Transverse colon (tissue), 4 donors: ENCODE measurements around the gene RNF152. TPM values are rescaled to one million over a fixed set of nuclear protein-coding genes. Genes with fewer than 3 reads are reported as not detected.

Source experiments
- DNase-seq: peaks from one replicate; pipeline ENCODE4 v3.0.0-alpha.2; 2019
- H3K27ac ChIP-seq, 4 donors: fragments of 200-600 bp; sonication (generic); 2 replicates each; pipeline ENCODE4 v1.5.1; 2016 to 2018; ENCODE audit warnings: inconsistent platforms in 4 of 4
- H3K27me3 ChIP-seq: fragments of 200-600 bp; sonication (generic); 2 replicates; pipeline ENCODE4 v1.5.1; 2017; ENCODE audit warnings: inconsistent platforms
- H3K36me3 ChIP-seq, 4 donors: fragments of 200-600 bp; sonication (generic); 2 replicates each; pipeline ENCODE4 v1.5.1; 2017 to 2019; ENCODE audit warnings: inconsistent platforms in 4 of 4
- H3K4me1 ChIP-seq, 4 donors: fragments of 200-600 bp; sonication (generic); 2 replicates each; pipeline ENCODE4 v1.5.1; 2017 to 2020; ENCODE audit warnings: inconsistent platforms in 4 of 4
- H3K4me3 ChIP-seq, 4 donors: fragments of 200-600 bp; sonication (generic); 1 replicate in 1 of 4; 2 replicates in 3 of 4; pipeline versions ENCODE4 v1.5.1 to v1.6.1; 2017 to 2019; ENCODE audit warnings: inconsistent platforms in 4 of 4
- H3K9me3 ChIP-seq, 2 donors: fragments of 200-600 bp; sonication (generic); 2 replicates each; pipeline ENCODE4 v1.5.1; 2017 to 2019; ENCODE audit warnings: inconsistent platforms in 2 of 2
- CTCF ChIP-seq, 5 experiments: fragments of 200-600 bp in 3 of 5; fragments of 450-650 bp in 2 of 5; sonication (generic) in 3 of 5; IDR thresholded peaks; 1 replicate in 2 of 5; 2 replicates in 3 of 5; pipeline ENCODE4 v1.5.1; 2016 to 2017; ENCODE audit warnings: antibody characterized with exemption in 5 of 5, inconsistent platforms in 3 of 5, mild to moderate bottlenecking in 2 of 5, moderate library complexity in 1 of 5
- EP300 ChIP-seq: sonication (generic); formaldehyde crosslinking; IDR thresholded peaks from one replicate; pipeline ENCODE4 v1.6.1; 2017; ENCODE audit warnings: antibody characterized with exemption, low read depth
- POLR2A ChIP-seq: fragments of 450-650 bp; IDR thresholded peaks from one replicate; pipeline ENCODE4 v1.6.1; 2016; ENCODE audit warnings: antibody characterized with exemption, mild to moderate bottlenecking, moderate library complexity
- POLR2AphosphoS5 ChIP-seq, 3 donors: sonication (generic); formaldehyde crosslinking; IDR thresholded peaks; one replicate each; pipeline ENCODE4 v1.6.1; 2016; ENCODE audit warnings: antibody characterized with exemption in 3 of 3
- WGBS, 2 donors: methylation state at CpG; one replicate each; pipeline ENCODE4 v1.1.5; 2018; ENCODE audit warnings: low coverage in 1 of 2; 5-methylcytosine and 5-hydroxymethylcytosine counted together
- in situ Hi-C, 4 donors: fragments of 200-750 bp; cut with MboI; loops; one replicate each; pipeline versions ENCODE4 v1.15.0 to v1.15.1; 2017; ENCODE audit warnings: low sequenced_read_pairs in 3 of 4, low pct_ligation_motif_present in 1 of 4, low pct_unique_long_range_greater_than_20kb in 1 of 4
- intact Hi-C: fragments of 100-400 bp; cut with DNase I; formaldehyde crosslinking; loops from one replicate; pipeline ENCODE4 v1.15.1; 2023; ENCODE audit warnings: low total_unique reads
- total RNA-seq, 4 donors: library from RNA; depleted of rRNA; stranded (reverse); fragments of >200 nt; gene quantifications; one replicate each; pipeline ENCODE4 v1.1.0, GENCODE V29; 2016

Gene RNF152
- total RNA-seq, 4 donors from 2014 or later, result 29.7 to 340 (median 159) TPM

GRCh38 chr18:61860302-61860701 is 32.5 kb downstream of the RNF152 start:
- no peaks in the 10 kb centered on the region for H3K36me3 ChIP-seq
- H3K9me3 ChIP-seq, result no peaks in the 10 kb centered on the region
- no peak overlapping the region for H3K27ac ChIP-seq
- no peak for DNase-seq
- H3K27me3 ChIP-seq, result no peaks in the 10 kb centered on the region
- no peak overlapping the region for H3K4me3 ChIP-seq
- no peaks in the 10 kb centered on the region for H3K4me1 ChIP-seq
- intact Hi-C loops, result no loop called here
- in situ Hi-C loops, result no loop called here
- TF ChIP-seq CTCF (IDR thresholded peaks at IDR 0.05), result no peak
- no peak for TF ChIP-seq POLR2A
- TF ChIP-seq EP300, result no peak
- TF ChIP-seq POLR2AphosphoS5 (IDR thresholded peaks at IDR 0.05), result no peak
- WGBS, 2 donors, result 94 to 95% methylated on average over 4 to 6 of the region's 6 CpGs

- TF ChIP-seq POLR2AphosphoS5 (IDR thresholded peaks at IDR 0.05), result no peak
- no peak for TF ChIP-seq POLR2A
- no peak for TF ChIP-seq EP300
- no peak for TF ChIP-seq CTCF (IDR thresholded peaks at IDR 0.05)
- Histone ChIP-seq H3K4me1 (no peaks in the 10 kb centered on the region), H3K4me3 (no peak overlapping the region), H3K27ac (no peak overlapping the region), H3K36me3 (no peaks in the 10 kb centered on the region), H3K9me3 (no peaks in the 10 kb centered on the region), H3K27me3 (no peaks in the 10 kb centered on the region)
- in situ Hi-C loops, result no loop called here
- intact Hi-C loops, result no loop called here
- no peak for DNase-seq
- 91% methylated on average over 9 of the region's 9 CpGs; no CpG with 5 or more reads in 1 of the 2 donors for WGBS, 2 donors
Measured at GRCh38 chr18:61859113-61859512, 33.7 kb downstream of the RNF152 start.

GRCh38 chr18:61856678-61857077 is 36.1 kb downstream of the RNF152 start:
- TF ChIP-seq CTCF (IDR thresholded peaks at IDR 0.05) (no peak), POLR2AphosphoS5 (IDR thresholded peaks at IDR 0.05) (no peak), POLR2A (no peak), EP300 (no peak)
- Histone ChIP-seq H3K27ac (no peak overlapping the region), H3K27me3 (no peaks in the 10 kb centered on the region), H3K9me3 (no peaks in the 10 kb centered on the region), H3K4me3 (no peak overlapping the region), H3K4me1 (no peaks in the 10 kb centered on the region), H3K36me3 (no peaks in the 10 kb centered on the region)
- WGBS, 2 donors, result 71 to 74% methylated on average over 3 to 4 of the region's 4 CpGs
- DNase-seq, result no peak
- in situ Hi-C loops (no loop called here), intact Hi-C loops (no loop called here)

GRCh38 chr18:61855449-61856378 is 37.1 kb downstream of the RNF152 start:
- no peaks in the 10 kb centered on the region for H3K36me3 ChIP-seq
- no peaks in the 10 kb centered on the region for H3K27me3 ChIP-seq
- 95 to 100% methylated on average over 1 to 19 of the region's 19 CpGs for WGBS, 2 donors
- H3K4me3 ChIP-seq, result no peak overlapping the region
- no peak for DNase-seq
- H3K27ac ChIP-seq, result no peak overlapping the region
- H3K9me3 ChIP-seq, result no peaks in the 10 kb centered on the region
- no peak for TF ChIP-seq CTCF (IDR thresholded peaks at IDR 0.05)
- no peak for TF ChIP-seq POLR2A
- TF ChIP-seq POLR2AphosphoS5 (IDR thresholded peaks at IDR 0.05), result no peak
- H3K4me1 ChIP-seq, result no peaks in the 10 kb centered on the region
- intact Hi-C loops (no loop called here), in situ Hi-C loops (no loop called here)
